GM18507 (cell line): Measurements from ENCODE around the gene CDK2AP2.
"Not testable (repeated sequence)": the region's sequence is repeated elsewhere in the genome, so short reads cannot be mapped to it uniquely, and the experiment has no call there.

Experiments used
- DNase-seq: peaks from one replicate; pipeline ENCODE4 v3.0.0; 2011; ENCODE audit warnings: low read depth; ENCODE audit not compliant: insufficient read length; ENCODE audit errors: extremely low spot score
- FAIRE-seq: peaks from 2 replicates; lab custom pipeline; 2011; peaks lifted over from hg19 to GRCh38; lab: Jason Lieb, UNC

Gene CDK2AP2

GRCh38 chr11:67476692-67477091 is 31.3 kb downstream of the CDK2AP2 start:
- DNase-seq, FAIRE-seq: not testable (repeated sequence)

GRCh38 chr11:67472882-67473281 is 35.1 kb downstream of the CDK2AP2 start:
- FAIRE-seq (no peak), DNase-seq (no peak)

- FAIRE-seq (no peak), DNase-seq (no peak)
Observed at GRCh38 chr11:67470337-67471002, 37.5 kb downstream of the CDK2AP2 start.

GRCh38 chr11:67469508-67469811 is 38.5 kb downstream of the CDK2AP2 start:
- no peak for FAIRE-seq
- DNase-seq, result no peak

GRCh38 chr11:67468759-67469507 is 39.0 kb downstream of the CDK2AP2 start, which contains the start of gene TMEM134:
Gene TMEM134, minus strand, starts transcription at chr11:67469251. Its CDS starts 59 bp downstream, at chr11:67469192.
- FAIRE-seq, result peak; percentile 69

GRCh38 chr11:67468456-67468758 is 39.6 kb downstream of the CDK2AP2 start:
- DNase-seq (no peak), FAIRE-seq (no peak)

More at GRCh38 chr11:67468759-67469507, 39.0 kb downstream of the CDK2AP2 start, which contains the start of gene TMEM134:
- peak; percentile 87 for DNase-seq

- FAIRE-seq (no peak), DNase-seq (no peak)
Observed at GRCh38 chr11:67468056-67468455, 39.9 kb downstream of the CDK2AP2 start.

GRCh38 chr11:67466962-67467771 is 40.8 kb downstream of the CDK2AP2 start:
- DNase-seq, result no peak
- no peak for FAIRE-seq

GRCh38 chr11:67466367-67466766 is 41.6 kb downstream of the CDK2AP2 start:
- no peak for FAIRE-seq
- DNase-seq, result no peak

- not testable (repeated sequence) for FAIRE-seq, DNase-seq
Observed at GRCh38 chr11:67465530-67465929, 42.4 kb downstream of the CDK2AP2 start.

GRCh38 chr11:67465189-67465510 is 42.8 kb downstream of the CDK2AP2 start:
- DNase-seq, result no peak
- no peak for FAIRE-seq

GRCh38 chr11:67464411-67465188 is 43.4 kb downstream of the CDK2AP2 start:
- peak; percentile 89 for DNase-seq
- peak; percentile 87 for FAIRE-seq

GRCh38 chr11:67463680-67464410 is 44.1 kb downstream of the CDK2AP2 start:
- DNase-seq, result no peak
- no peak for FAIRE-seq

GRCh38 chr11:67463186-67463585 is 44.8 kb downstream of the CDK2AP2 start:
- no peak for FAIRE-seq
- DNase-seq, result no peak

GRCh38 chr11:67458266-67458665 is 49.7 kb downstream of the CDK2AP2 start:
- FAIRE-seq, result no peak
- DNase-seq, result no peak

GRCh38 chr11:67457453-67457852 is 50.5 kb downstream of the CDK2AP2 start:
- no peak for FAIRE-seq
- DNase-seq, result no peak
